ENCODE measurements around the gene SPC24.

The SPC24 gene

DNA sequence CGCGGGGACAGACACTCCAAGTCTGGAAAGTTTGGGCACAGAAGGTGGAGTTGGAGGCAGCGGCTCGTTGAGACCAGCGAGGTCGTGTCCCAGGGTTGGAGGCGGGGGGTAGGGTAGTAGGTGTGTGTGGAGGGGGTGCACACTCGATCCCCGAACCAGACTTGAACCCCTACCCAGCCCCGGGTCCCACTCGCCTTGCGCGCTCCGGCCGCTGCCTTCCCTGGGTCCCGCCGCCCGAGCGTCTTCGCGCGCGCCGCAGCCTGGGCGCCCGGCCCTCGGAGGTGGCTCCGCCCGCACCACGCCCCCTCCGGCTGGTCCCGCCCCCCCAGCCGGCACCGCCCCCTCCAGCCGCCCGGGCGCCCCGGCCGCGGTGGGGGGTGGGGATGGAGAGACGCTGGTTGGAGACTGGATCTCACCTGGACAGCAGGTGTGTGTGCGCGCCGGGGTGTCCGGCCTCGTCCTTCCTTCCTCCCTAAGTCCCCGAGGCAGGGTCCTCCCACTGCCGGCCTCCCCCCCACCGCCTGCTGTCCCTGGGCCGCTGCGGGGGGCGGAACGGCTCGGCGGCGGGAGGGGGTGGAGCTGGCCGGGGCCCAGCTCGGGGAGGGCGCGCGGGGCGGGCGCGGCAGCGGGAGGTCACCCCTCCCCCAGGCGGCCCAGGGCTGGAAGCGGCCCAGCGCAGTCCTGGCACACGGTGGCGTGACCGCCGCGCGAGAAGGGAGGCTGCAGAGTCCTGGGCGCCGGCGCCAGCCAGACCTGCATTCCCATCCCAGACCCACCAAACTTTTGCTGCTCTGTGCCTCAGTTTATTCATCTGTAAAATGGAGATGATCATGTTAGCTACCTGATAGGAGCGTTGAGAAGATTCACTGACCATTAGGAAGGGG, 42.0 kb upstream of the SPC24 start, which contains the start of gene KANK2:
Gene KANK2 (minus strand): TSS at position 255 of the 884 bp plus-strand sequence. CDS start 3,034 bp downstream, outside the sequence.
- in situ Hi-C loops (cut with HindIII; ENCODE audit: low sequenced_read_pairs) = no loop called here
- H3K4me3 ChIP-seq (ENCODE audit: low read depth, low read length) = peak within 1 kb of the TSS; percentile 86
- TF ChIP-seq, protein P1, sequence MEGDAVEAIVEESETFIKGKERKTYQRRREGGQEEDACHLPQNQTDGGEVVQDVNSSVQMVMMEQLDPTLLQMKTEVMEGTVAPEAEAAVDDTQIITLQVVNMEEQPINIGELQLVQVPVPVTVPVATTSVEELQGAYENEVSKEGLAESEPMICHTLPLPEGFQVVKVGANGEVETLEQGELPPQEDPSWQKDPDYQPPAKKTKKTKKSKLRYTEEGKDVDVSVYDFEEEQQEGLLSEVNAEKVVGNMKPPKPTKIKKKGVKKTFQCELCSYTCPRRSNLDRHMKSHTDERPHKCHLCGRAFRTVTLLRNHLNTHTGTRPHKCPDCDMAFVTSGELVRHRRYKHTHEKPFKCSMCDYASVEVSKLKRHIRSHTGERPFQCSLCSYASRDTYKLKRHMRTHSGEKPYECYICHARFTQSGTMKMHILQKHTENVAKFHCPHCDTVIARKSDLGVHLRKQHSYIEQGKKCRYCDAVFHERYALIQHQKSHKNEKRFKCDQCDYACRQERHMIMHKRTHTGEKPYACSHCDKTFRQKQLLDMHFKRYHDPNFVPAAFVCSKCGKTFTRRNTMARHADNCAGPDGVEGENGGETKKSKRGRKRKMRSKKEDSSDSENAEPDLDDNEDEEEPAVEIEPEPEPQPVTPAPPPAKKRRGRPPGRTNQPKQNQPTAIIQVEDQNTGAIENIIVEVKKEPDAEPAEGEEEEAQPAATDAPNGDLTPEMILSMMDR (IDR thresholded peaks at IDR 0.05; ENCODE audit: low read depth, low read length, missing control alignments) = no peak
- DNase-seq (ENCODE audit: low read depth) = no peak

DNA sequence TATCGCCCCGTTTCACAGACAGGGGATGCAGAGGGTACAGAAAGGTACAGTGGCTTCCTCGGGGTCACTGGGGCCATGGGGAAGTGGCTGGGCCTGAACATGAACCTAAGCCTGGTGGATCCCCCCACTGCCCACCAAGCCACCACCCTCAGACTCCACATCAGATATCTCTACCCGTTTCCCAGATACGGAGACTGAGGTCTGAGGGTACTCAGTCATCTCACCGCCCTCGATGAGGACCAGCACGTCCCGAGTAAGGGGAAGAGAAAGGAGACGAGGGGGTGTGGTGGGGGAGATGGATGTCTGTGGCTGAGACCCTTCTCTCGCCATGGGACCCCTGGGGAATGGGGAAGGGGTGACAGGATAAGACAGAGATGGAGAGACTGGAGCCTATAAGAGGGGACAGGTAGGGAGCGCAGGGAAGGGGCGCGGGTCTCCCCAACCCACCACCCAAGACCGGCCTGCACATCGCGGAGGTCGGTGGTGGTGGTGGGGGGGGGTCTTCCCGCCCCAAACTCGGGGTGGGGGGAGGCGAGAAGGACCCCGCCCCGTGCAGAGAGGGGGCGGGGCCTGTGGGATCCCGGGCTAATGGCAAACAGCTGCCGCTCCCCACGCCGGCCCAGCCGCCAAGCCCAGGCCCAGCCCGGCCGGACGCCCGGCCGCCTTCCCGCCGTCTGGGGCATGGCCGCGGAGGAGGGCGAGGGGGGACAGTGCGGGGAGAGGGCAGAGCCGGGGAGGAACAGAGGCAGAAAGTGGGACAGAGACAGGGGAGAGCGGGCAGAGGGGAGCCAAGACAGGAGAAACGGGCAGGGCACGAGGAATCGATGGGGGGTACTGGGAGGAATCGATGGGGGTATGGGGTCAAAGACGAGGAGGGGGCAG, 41.1 kb upstream of the SPC24 start:
- DNase-seq (ENCODE audit: low read depth) = no peak
- in situ Hi-C loops (cut with HindIII; ENCODE audit: low sequenced_read_pairs) = no loop called here
- H3K4me3 ChIP-seq (ENCODE audit: low read depth, low read length) = peak overlapping the region; percentile 86
- TF ChIP-seq, protein P1 (IDR thresholded peaks at IDR 0.05; ENCODE audit: low read depth, low read length, missing control alignments) = no peak

DNA sequence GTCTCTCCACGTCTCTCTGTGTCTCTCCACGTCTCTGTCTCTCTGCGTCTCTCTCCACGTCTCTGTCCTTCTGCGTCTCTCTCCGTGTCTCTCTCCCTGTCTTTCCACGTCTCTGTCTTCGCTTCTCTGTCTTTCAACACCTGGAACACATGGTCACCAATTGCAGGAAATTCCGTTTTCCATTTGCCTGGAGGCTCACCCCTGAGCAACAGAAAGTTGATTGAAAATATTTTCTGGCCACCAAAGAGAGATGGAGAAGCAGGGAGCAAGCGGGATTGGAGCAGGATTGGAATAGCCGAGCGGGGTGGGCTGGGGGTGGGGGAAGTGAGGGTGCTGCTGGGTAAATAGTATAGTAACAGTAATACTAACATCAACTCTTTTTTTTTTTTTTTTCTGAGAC, 40.1 kb upstream of the SPC24 start:
- DNase-seq (ENCODE audit: low read depth) = no peak
- H3K4me3 ChIP-seq (ENCODE audit: low read depth, low read length) = peak overlapping the region; percentile 26
- in situ Hi-C loops (cut with HindIII; ENCODE audit: low sequenced_read_pairs) = no loop called here
- TF ChIP-seq, protein P1 (IDR thresholded peaks at IDR 0.05; ENCODE audit: low read depth, low read length, missing control alignments) = no peak

DNA sequence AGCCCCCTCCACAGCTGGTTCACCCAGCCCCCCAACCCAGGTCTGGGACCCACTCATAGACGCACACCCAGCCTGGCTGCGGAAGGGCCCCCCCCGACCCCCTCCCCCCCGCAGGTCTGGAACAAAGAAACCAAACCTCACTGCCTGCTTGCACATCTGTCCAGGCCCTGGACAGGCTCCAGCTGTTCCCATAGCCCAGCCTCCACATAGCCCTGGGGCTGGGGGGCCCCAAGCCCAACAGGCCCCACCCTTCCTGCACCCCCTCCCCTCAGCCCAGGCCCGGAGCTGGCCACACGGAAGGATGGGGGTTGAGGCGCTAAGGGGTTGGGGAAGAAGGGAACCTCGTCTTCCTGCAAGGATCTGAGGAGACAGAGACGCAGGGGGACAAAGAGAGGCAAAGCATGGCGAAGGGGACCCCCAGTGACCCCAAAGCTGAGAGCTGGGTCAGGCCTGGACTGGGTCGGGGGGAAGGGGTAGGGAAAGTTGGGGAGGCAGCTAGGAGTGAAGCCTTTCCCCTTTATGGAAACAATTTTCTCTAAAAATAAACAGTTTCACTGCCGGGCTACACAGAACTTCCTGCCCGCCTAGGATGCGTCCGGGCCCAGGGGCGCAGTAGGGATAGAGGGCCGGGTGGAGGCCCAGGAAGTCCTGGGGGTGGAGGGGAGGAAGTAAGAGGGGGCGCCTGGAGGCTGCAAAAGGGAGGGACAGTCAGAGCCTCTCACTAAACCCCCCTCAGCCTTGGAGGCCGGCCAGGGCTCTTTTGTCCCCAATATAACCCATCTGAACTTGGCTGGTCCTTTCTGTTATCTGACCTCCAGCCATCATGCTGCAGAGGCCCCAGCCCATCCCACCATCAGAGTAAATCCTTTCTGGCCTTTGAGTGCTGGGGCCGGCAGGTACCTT, 39.3 kb upstream of the SPC24 start:
- in situ Hi-C loops (cut with HindIII; ENCODE audit: low sequenced_read_pairs) = no loop called here
- H3K4me3 ChIP-seq (ENCODE audit: low read depth, low read length) = peak overlapping the region; percentile 26
- TF ChIP-seq, protein P1 (IDR thresholded peaks at IDR 0.05; ENCODE audit: low read depth, low read length, missing control alignments) = no peak
- no peak for DNase-seq (ENCODE audit: low read depth)

DNA sequence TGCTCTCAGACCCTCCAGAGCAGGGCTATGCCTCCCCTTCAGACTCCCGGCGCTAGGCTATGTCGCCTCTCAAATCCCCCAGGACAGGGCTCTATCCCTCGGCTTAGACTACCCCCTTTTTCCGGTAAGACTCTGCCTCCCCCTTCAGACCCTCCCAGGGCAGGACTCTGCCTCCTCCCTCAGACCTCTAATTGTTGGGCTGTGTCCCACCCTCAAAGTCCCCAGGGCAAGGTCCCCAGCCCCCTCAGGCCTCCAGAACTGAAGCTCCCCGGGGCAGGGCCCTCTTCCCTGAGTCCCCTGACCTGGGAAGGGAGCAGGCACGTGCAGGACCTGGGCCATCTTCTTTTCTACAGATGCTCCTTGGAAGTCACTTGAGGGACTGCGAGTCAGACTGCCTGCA, 38.6 kb upstream of the SPC24 start:
- DNase-seq (ENCODE audit: low read depth) = no peak
- in situ Hi-C loops (cut with HindIII; ENCODE audit: low sequenced_read_pairs) = no loop called here
- H3K4me3 ChIP-seq (ENCODE audit: low read depth, low read length) = no peak overlapping the region
- TF ChIP-seq, protein P1 (IDR thresholded peaks at IDR 0.05; ENCODE audit: low read depth, low read length, missing control alignments) = no peak

Measured in astrocyte of the cerebellum (primary cell).